ENCODE measurements around the gene LY9. TPM values are rescaled to one million over a fixed set of nuclear protein-coding genes. Genes with fewer than 3 reads are reported as not detected.

LY9 gene
- total RNA-seq, 1 donor from 2014 or later, result not detected

DNA sequence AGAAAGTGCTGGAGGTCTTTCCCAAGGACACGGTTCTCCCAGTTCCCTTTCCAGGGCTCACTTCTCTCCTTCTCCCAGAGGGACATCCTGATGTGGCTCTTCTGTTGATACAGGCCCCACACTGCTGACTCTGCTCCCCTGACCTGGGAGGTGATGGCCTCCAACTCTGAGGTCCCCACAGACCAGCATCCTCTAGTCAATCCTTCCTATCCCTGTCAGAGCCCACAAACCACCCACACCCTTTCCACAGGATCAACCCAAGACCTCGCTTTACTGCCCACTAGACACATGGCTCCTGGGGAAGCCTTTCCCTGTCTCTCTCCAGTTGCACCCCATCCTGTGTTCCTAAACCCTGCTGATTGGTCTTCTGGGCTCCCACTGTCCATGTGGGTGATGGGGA lies 45.4 kb upstream of the LY9 start:
- Mint-ChIP-seq H3K36me3 (ENCODE audit: insufficient read depth) (no peaks in the 10 kb centered on the region), H3K4me3 (ENCODE audit: low read depth) (no peak overlapping the region), H3K9me3 (ENCODE audit: low read depth) (no peaks in the 10 kb centered on the region), H3K27me3 (peaks cover 35% of the 10 kb centered on the region), H3K27ac (no peak overlapping the region), H3K4me1 (ENCODE audit: low read depth) (peaks cover 5% of the 10 kb centered on the region)
- TF ChIP-seq, protein P1, sequence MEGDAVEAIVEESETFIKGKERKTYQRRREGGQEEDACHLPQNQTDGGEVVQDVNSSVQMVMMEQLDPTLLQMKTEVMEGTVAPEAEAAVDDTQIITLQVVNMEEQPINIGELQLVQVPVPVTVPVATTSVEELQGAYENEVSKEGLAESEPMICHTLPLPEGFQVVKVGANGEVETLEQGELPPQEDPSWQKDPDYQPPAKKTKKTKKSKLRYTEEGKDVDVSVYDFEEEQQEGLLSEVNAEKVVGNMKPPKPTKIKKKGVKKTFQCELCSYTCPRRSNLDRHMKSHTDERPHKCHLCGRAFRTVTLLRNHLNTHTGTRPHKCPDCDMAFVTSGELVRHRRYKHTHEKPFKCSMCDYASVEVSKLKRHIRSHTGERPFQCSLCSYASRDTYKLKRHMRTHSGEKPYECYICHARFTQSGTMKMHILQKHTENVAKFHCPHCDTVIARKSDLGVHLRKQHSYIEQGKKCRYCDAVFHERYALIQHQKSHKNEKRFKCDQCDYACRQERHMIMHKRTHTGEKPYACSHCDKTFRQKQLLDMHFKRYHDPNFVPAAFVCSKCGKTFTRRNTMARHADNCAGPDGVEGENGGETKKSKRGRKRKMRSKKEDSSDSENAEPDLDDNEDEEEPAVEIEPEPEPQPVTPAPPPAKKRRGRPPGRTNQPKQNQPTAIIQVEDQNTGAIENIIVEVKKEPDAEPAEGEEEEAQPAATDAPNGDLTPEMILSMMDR (IDR thresholded peaks at IDR 0.05; ENCODE audit: unreplicated experiment), result no peak
- DNase-seq (ENCODE audit: low spot score, unreplicated experiment), result no peak

DNA sequence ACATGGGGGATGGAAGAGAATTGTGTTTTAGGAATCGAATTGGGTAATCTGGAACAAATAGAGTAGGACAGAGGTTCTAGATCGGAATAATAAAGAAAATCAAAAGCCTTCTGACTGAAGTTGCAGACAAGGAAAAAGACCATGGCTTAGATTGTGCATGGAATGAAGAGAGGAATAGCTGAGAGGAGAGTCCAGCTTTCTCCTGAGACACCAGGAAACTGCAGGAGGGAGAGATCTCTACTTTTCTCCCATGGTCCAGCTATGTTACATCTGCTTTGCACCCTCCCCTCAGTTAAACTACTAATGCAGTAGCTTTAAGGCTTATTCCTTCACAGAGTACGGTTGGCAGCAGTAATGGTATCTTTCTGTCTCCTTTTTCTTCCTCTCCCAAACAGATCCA lies 43.6 kb upstream of the LY9 start:
- Mint-ChIP-seq H3K36me3 (ENCODE audit: insufficient read depth) (no peaks in the 10 kb centered on the region), H3K4me3 (ENCODE audit: low read depth) (no peak overlapping the region), H3K27me3 (peaks cover 35% of the 10 kb centered on the region), H3K4me1 (ENCODE audit: low read depth) (peaks cover 5% of the 10 kb centered on the region), H3K9me3 (ENCODE audit: low read depth) (no peaks in the 10 kb centered on the region), H3K27ac (no peak overlapping the region)
- DNase-seq (ENCODE audit: low spot score, unreplicated experiment), result no peak
- TF ChIP-seq, protein P1 (IDR thresholded peaks at IDR 0.05; ENCODE audit: unreplicated experiment), result no peak

DNA sequence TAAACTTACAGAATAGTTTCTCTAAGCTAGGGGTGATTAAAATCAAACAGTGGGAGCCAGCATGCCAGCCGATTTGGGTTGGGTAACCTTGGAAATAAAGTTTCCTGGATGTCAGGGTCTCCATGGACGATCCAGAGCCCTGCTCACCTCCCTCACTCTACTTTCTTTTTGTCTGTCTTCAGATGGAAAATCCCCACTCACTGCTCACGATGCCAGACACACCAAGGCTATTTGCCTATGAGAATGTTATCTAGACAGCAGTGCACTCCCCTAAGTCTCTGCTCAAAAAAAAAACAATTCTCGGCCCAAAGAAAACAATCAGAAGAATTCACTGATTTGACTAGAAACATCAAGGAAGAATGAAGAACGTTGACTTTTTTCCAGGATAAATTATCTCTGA lies 43.0 kb upstream of the LY9 start:
- peaks cover 35% of the 10 kb centered on the region for H3K27me3 Mint-ChIP-seq
- H3K4me3 Mint-ChIP-seq (ENCODE audit: low read depth), result no peak overlapping the region
- H3K4me1 Mint-ChIP-seq (ENCODE audit: low read depth), result peaks cover 5% of the 10 kb centered on the region
- no peak overlapping the region for H3K27ac Mint-ChIP-seq
- no peaks in the 10 kb centered on the region for H3K36me3 Mint-ChIP-seq (ENCODE audit: insufficient read depth)
- TF ChIP-seq, protein P1 (IDR thresholded peaks at IDR 0.05; ENCODE audit: unreplicated experiment), result no peak
- H3K9me3 Mint-ChIP-seq (ENCODE audit: low read depth), result no peaks in the 10 kb centered on the region
- DNase-seq (ENCODE audit: low spot score, unreplicated experiment), result no peak

DNA sequence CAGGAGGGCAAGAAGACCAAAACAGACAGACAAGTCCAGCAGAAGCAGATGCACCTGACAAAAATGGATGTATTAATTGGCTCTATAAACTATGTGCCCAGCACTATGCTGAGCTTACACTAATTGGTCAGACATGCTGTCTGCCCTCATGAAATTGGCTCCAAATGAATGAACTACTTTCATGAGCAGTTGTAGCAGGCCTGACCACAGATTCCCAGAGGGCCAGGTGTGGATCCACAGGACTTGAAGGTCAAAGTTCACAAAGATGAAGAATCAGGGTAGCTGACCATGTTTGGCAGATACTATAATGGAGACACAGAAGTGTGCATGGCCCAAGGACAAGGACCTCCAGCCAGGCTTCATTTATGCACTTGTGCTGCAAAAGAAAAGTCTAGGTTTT lies 42.4 kb upstream of the LY9 start:
- no peak for DNase-seq (ENCODE audit: low spot score, unreplicated experiment)
- H3K27me3 Mint-ChIP-seq, result peaks cover 34% of the 10 kb centered on the region
- H3K36me3 Mint-ChIP-seq (ENCODE audit: insufficient read depth), result no peaks in the 10 kb centered on the region
- no peak overlapping the region for H3K4me3 Mint-ChIP-seq (ENCODE audit: low read depth)
- no peaks in the 10 kb centered on the region for H3K9me3 Mint-ChIP-seq (ENCODE audit: low read depth)
- peaks cover 5% of the 10 kb centered on the region for H3K4me1 Mint-ChIP-seq (ENCODE audit: low read depth)
- TF ChIP-seq, protein P1 (IDR thresholded peaks at IDR 0.05; ENCODE audit: unreplicated experiment), result no peak
- H3K27ac Mint-ChIP-seq, result no peak overlapping the region

DNA sequence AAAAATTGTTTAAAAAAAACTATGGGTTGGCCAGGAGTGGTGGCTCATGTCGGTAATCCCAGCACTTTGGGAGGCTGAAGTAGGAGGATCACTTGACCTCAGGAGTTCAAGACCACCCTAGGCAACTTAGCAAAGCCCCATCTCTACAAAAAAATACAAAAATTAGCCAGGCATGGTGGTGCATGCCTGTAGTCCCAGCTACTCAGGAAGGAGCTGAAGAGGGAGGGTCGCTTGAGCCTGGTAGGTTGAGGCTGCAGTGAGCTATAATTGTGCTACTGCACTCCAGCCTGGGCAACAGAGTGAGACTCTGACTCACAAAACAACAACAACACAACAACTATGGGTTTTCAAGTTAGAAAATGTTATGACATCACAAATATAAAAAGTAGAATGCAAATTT lies 40.5 kb upstream of the LY9 start:
- H3K36me3 Mint-ChIP-seq (ENCODE audit: insufficient read depth), result no peaks in the 10 kb centered on the region

More for the DNA sequence above, 40.5 kb upstream of the LY9 start:
- Mint-ChIP-seq H3K4me3 (ENCODE audit: low read depth) (no peak overlapping the region), H3K27me3 (peaks cover 23% of the 10 kb centered on the region), H3K27ac (no peak overlapping the region), H3K4me1 (ENCODE audit: low read depth) (peaks cover 5% of the 10 kb centered on the region), H3K9me3 (ENCODE audit: low read depth) (no peaks in the 10 kb centered on the region)
- TF ChIP-seq, protein P1 (IDR thresholded peaks at IDR 0.05; ENCODE audit: unreplicated experiment), result no peak
- no peak for DNase-seq (ENCODE audit: low spot score, unreplicated experiment)
